ENCODE data around the gene PTGES3.
"Not testable (repeated sequence)": the region's sequence is repeated elsewhere in the genome, so short reads cannot be mapped to it uniquely, and the experiment has no call there.

The PTGES3 gene

GRCh38 chr12:56704522-56704921 is 16.4 kb upstream of the PTGES3 start:
- not testable (repeated sequence) for DNase-seq

GRCh38 chr12:56699020-56699661 is 11.1 kb upstream of the PTGES3 start:
- DNase-seq, result no peak

- no peak for DNase-seq
Measured at GRCh38 chr12:56695327-56696101, 7.4 kb upstream of the PTGES3 start.

GRCh38 chr12:56694161-56694560 is 6.1 kb upstream of the PTGES3 start:
- no peak for DNase-seq

GRCh38 chr12:56688846-56689109 is 694 bp upstream of the PTGES3 start:
- DNase-seq, result no peak

- DNase-seq, result peak; percentile 47 to 55
Measured at GRCh38 chr12:56687223-56688128, 608 bp downstream of the PTGES3 start.

GRCh38 chr12:56684745-56685359 is 3.2 kb downstream of the PTGES3 start:
- DNase-seq, result no peak

GRCh38 chr12:56682323-56682722 is 5.8 kb downstream of the PTGES3 start:
- no peak for DNase-seq

GRCh38 chr12:56679883-56680575 is 8.1 kb downstream of the PTGES3 start:
- no peak for DNase-seq

GRCh38 chr12:56678852-56679251 is 9.2 kb downstream of the PTGES3 start:
- DNase-seq, result no peak

- DNase-seq, result no peak
Measured at GRCh38 chr12:56677680-56678079, 10.4 kb downstream of the PTGES3 start.

- no peak for DNase-seq
Measured at GRCh38 chr12:56676851-56677580, 11.1 kb downstream of the PTGES3 start.

- no peak for DNase-seq
Measured at GRCh38 chr12:56671608-56672007, 16.5 kb downstream of the PTGES3 start.

GRCh38 chr12:56670836-56671235 is 17.2 kb downstream of the PTGES3 start:
- no peak for DNase-seq

GRCh38 chr12:56668197-56668457 is 20.0 kb downstream of the PTGES3 start:
- DNase-seq, result no peak

GRCh38 chr12:56661979-56662638 is 26.0 kb downstream of the PTGES3 start:
- DNase-seq, result no peak

GRCh38 chr12:56661560-56661959 is 26.5 kb downstream of the PTGES3 start:
- DNase-seq, result no peak

- DNase-seq, result no peak
Measured at GRCh38 chr12:56658921-56659320, 29.2 kb downstream of the PTGES3 start.

GRCh38 chr12:56657416-56658379 is 30.4 kb downstream of the PTGES3 start:
- no peak for DNase-seq

- DNase-seq, result not testable (repeated sequence)
Measured at GRCh38 chr12:56653781-56654180, 34.3 kb downstream of the PTGES3 start.
